SK-N-MC (cell line): ENCODE measurements around the gene CTCFL.

Experiments used
- EZH2 ChIP-seq: fragments of 200-600 bp; sonication (generic); IDR thresholded peaks from one replicate; pipeline ENCODE4 v1.6.1; 2017; ENCODE audit warnings: antibody characterized with exemption
- FOXP2 ChIP-seq: optimal IDR thresholded peaks from 2 replicates; pipeline ENCODE3; 2011; ENCODE audit warnings: mild to moderate bottlenecking, moderate library complexity; ENCODE audit not compliant: insufficient read depth; ENCODE audit errors: extremely low read length, control extremely low read depth
- POLR2AphosphoS5 ChIP-seq: IDR thresholded peaks from 2 replicates; pipeline ENCODE4 v1.6.1; 2012; ENCODE audit warnings: mild to moderate bottlenecking, low read depth, low read length, borderline replicate concordance

GRCh38 chr20:57470212-57470522 lies 54.8 kb downstream of the CTCFL start:
- TF ChIP-seq POLR2AphosphoS5 (no peak), EZH2 (no peak), FOXP2 (no peak)
